Measurements from ENCODE around the gene COL5A1.

The COL5A1 gene

GRCh38 chr9:134870746-134871662 is 229.4 kb downstream of the COL5A1 start:
- DNase-seq (ENCODE audit: low read depth in 1 of 2, low spot score in 1 of 2): no peak

GRCh38 chr9:134871697-134872340 is 230.2 kb downstream of the COL5A1 start:
- DNase-seq (ENCODE audit: low read depth in 1 of 2, low spot score in 1 of 2): no peak

- DNase-seq (ENCODE audit: low read depth in 1 of 2, low spot score in 1 of 2): no peak
These were observed 231.1 kb downstream of the COL5A1 start for GRCh38 chr9:134872482-134873231.

GRCh38 chr9:134875371-134875770 is 233.8 kb downstream of the COL5A1 start:
- DNase-seq (ENCODE audit: low read depth in 1 of 2, low spot score in 1 of 2): no peak

- no peak for DNase-seq (ENCODE audit: low read depth in 1 of 2, low spot score in 1 of 2)
These were observed 235.9 kb downstream of the COL5A1 start for GRCh38 chr9:134877541-134877940.

- no peak for DNase-seq (ENCODE audit: low read depth in 1 of 2, low spot score in 1 of 2)
These were observed 238.3 kb downstream of the COL5A1 start for GRCh38 chr9:134879664-134880483.

GRCh38 chr9:134880484-134881312 is 239.1 kb downstream of the COL5A1 start, which contains the start of gene FCN2:
Gene FCN2, plus strand, starts transcription at chr9:134880810. Its CDS starts 12 bp downstream, at chr9:134880822.
- no peak for DNase-seq (ENCODE audit: low read depth in 1 of 2, low spot score in 1 of 2)

GRCh38 chr9:134881313-134881670 is 239.7 kb downstream of the COL5A1 start:
- DNase-seq (ENCODE audit: low read depth in 1 of 2, low spot score in 1 of 2): no peak

GRCh38 chr9:134882204-134882785 is 240.7 kb downstream of the COL5A1 start:
- no peak for DNase-seq (ENCODE audit: low read depth in 1 of 2, low spot score in 1 of 2)

- no peak for DNase-seq (ENCODE audit: low read depth in 1 of 2, low spot score in 1 of 2)
These were observed 241.6 kb downstream of the COL5A1 start for GRCh38 chr9:134883040-134883782.

GRCh38 chr9:134884492-134884891 is 242.9 kb downstream of the COL5A1 start:
- no peak for DNase-seq (ENCODE audit: low read depth in 1 of 2, low spot score in 1 of 2)

- DNase-seq (ENCODE audit: low read depth in 1 of 2, low spot score in 1 of 2): no peak
These were observed 243.5 kb downstream of the COL5A1 start for GRCh38 chr9:134885001-134885678.

- DNase-seq (ENCODE audit: low read depth in 1 of 2, low spot score in 1 of 2): no peak
These were observed 244.2 kb downstream of the COL5A1 start for GRCh38 chr9:134885679-134886412.

GRCh38 chr9:134886413-134886913 is 244.9 kb downstream of the COL5A1 start:
- no peak for DNase-seq (ENCODE audit: low read depth in 1 of 2, low spot score in 1 of 2)

GRCh38 chr9:134887219-134887618 is 245.6 kb downstream of the COL5A1 start:
- no peak for DNase-seq (ENCODE audit: low read depth in 1 of 2, low spot score in 1 of 2)

GRCh38 chr9:134887686-134888602 is 246.3 kb downstream of the COL5A1 start:
- no peak for DNase-seq (ENCODE audit: low read depth in 1 of 2, low spot score in 1 of 2)
